ENCODE data around the gene ERVH48-1. TPM values are rescaled to one million over a fixed set of nuclear protein-coding genes. Genes with fewer than 3 reads are reported as not detected.
"Not testable (repeated sequence)": the region's sequence is repeated elsewhere in the genome, so short reads cannot be mapped to it uniquely, and the experiment has no call there.

The ERVH48-1 gene
- total RNA-seq, 4 donors from 2014 or later, result not detected

GRCh38 chr21:42878678-42878992 is 46.8 kb downstream of the ERVH48-1 start:
- in situ Hi-C loops (cut with MboI; ENCODE audit: low pct_ligation_motif_present in 1 of 4, low pct_unique_long_range_greater_than_20kb in 1 of 4, low sequenced_read_pairs in 3 of 4), result no loop called here
- H3K4me3 ChIP-seq, result peak overlapping the region; percentile 64 to 99 (median 96)
- intact Hi-C loops (cut with DNase I; ENCODE audit: low total_unique reads), result no loop called here
- no peaks in the 10 kb centered on the region for H3K9me3 ChIP-seq
- no peaks in the 10 kb centered on the region for H3K27me3 ChIP-seq
- TF ChIP-seq POLR2AphosphoS5 (IDR thresholded peaks at IDR 0.05) (no peak), EP300 (IDR thresholded peaks at IDR 0.05; ENCODE audit: low read depth) (no peak), POLR2A (IDR thresholded peaks at IDR 0.05) (no peak)
- TF ChIP-seq, protein P1, sequence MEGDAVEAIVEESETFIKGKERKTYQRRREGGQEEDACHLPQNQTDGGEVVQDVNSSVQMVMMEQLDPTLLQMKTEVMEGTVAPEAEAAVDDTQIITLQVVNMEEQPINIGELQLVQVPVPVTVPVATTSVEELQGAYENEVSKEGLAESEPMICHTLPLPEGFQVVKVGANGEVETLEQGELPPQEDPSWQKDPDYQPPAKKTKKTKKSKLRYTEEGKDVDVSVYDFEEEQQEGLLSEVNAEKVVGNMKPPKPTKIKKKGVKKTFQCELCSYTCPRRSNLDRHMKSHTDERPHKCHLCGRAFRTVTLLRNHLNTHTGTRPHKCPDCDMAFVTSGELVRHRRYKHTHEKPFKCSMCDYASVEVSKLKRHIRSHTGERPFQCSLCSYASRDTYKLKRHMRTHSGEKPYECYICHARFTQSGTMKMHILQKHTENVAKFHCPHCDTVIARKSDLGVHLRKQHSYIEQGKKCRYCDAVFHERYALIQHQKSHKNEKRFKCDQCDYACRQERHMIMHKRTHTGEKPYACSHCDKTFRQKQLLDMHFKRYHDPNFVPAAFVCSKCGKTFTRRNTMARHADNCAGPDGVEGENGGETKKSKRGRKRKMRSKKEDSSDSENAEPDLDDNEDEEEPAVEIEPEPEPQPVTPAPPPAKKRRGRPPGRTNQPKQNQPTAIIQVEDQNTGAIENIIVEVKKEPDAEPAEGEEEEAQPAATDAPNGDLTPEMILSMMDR (IDR thresholded peaks at IDR 0.05), result no peak
- WGBS, 2 donors (ENCODE audit: low coverage in 1 of 2), result 0% methylated on average over 15 of the region's 15 CpGs; no CpG with 5 or more reads in 1 of the 2 donors
- peaks cover 6 to 19% (median 12%) of the 10 kb centered on the region in 4 donors for H3K4me1 ChIP-seq
- DNase-seq, result no peak
- peak overlapping the region; percentile 83 to 99 (median 91) for H3K27ac ChIP-seq
- H3K36me3 ChIP-seq, result peaks cover 0 to 9% (median 1%) of the 10 kb centered on the region in 4 donors

- H3K4me3 ChIP-seq; H3K9me3 ChIP-seq; DNase-seq; H3K27ac ChIP-seq; in situ Hi-C loops (cut with MboI; ENCODE audit: low pct_ligation_motif_present in 1 of 4, low pct_unique_long_range_greater_than_20kb in 1 of 4, low sequenced_read_pairs in 3 of 4); intact Hi-C loops (cut with DNase I; ENCODE audit: low total_unique reads); H3K27me3 ChIP-seq: not testable (repeated sequence)
- Histone ChIP-seq H3K36me3 (peaks cover 0 to 32% (median 15%) of the 10 kb centered on the region in 4 donors), H3K4me1 (peaks cover 6 to 19% (median 12%) of the 10 kb centered on the region in 4 donors)
- WGBS, 2 donors (ENCODE audit: low coverage in 1 of 2), result 94 to 100% methylated on average over 3 to 10 of the region's 10 CpGs
Observed at GRCh38 chr21:42875811-42876210, 49.6 kb downstream of the ERVH48-1 start.

DNA sequence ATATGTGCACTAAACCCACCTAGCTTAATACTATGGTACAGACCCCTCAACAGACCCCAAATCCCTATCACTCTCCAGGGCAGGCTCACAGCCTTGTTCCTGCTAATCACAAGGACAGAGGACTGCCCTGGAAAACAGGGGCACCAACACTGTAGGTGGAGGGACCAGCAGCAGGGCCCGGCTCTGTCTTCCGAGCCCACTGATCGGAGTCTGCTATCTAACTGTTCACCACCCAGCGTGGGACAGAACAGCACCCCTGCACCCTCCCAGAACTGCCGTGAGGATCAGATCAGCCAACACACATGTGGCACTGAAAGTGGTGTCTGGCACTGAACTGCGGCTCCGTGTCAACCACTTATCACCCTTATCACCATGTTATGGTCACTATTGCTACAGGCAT is 52.3 kb downstream of the ERVH48-1 start:
- Histone ChIP-seq H3K9me3 (no peaks in the 10 kb centered on the region), H3K27me3 (no peaks in the 10 kb centered on the region), H3K36me3 (peaks cover 0 to 49% (median 15%) of the 10 kb centered on the region in 4 donors), H3K4me1 (peaks cover 1 to 8% (median 3%) of the 10 kb centered on the region in 4 donors), H3K4me3 (no peak overlapping the region), H3K27ac (no peak overlapping the region)
- 94% methylated on average over 7 of the region's 7 CpGs; no CpG with 5 or more reads in 1 of the 2 donors for WGBS, 2 donors (ENCODE audit: low coverage in 1 of 2)
- DNase-seq, result no peak
- in situ Hi-C loops (cut with MboI; ENCODE audit: low pct_ligation_motif_present in 1 of 4, low pct_unique_long_range_greater_than_20kb in 1 of 4, low sequenced_read_pairs in 3 of 4), result loop anchor here in 1 of 4 donors (25.0 kb wide), 1 partner anchor 111 kb away; no protein-coding TSS in a partner anchor
- TF ChIP-seq EP300 (IDR thresholded peaks at IDR 0.05; ENCODE audit: low read depth) (no peak), POLR2A (IDR thresholded peaks at IDR 0.05) (no peak), POLR2AphosphoS5 (IDR thresholded peaks at IDR 0.05) (no peak)
- TF ChIP-seq, protein P1 (IDR thresholded peaks at IDR 0.05), result no peak
- intact Hi-C loops (cut with DNase I; ENCODE audit: low total_unique reads), result no loop called here

DNA sequence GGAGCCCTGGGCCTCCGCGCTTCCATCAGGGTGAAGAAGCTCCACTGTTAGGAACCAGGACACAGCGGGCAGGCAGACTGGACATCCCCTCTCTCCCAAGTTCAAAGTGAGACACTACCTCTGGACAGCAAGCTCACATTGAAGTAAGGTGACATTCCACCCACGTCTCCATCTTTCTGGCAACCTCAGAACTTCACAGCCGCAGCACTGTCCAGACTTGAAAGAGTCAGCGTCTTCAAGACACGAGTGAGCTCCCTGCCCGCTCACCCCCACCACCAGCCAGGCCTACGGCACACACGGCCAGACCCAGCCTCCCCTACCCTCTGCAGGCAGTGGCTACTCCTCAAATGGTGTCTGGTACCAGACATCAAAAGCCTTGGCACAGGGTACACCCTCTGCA is 57.2 kb downstream of the ERVH48-1 start:
- Histone ChIP-seq H3K9me3 (no peaks in the 10 kb centered on the region), H3K4me3 (no peak overlapping the region), H3K36me3 (peaks cover 0 to 41% (median 11%) of the 10 kb centered on the region in 4 donors), H3K27me3 (no peaks in the 10 kb centered on the region), H3K4me1 (no peaks in the 10 kb centered on the region), H3K27ac (no peak overlapping the region)
- WGBS, 2 donors (ENCODE audit: low coverage in 1 of 2), result 92% methylated on average over 10 of the region's 10 CpGs; no CpG with 5 or more reads in 1 of the 2 donors
- no peak for TF ChIP-seq POLR2AphosphoS5 (IDR thresholded peaks at IDR 0.05)
- no peak for TF ChIP-seq POLR2A (IDR thresholded peaks at IDR 0.05)
- no peak for TF ChIP-seq EP300 (IDR thresholded peaks at IDR 0.05; ENCODE audit: low read depth)
- TF ChIP-seq, protein P1 (IDR thresholded peaks at IDR 0.05), result no peak
- no peak for DNase-seq
- in situ Hi-C loops (cut with MboI; ENCODE audit: low pct_ligation_motif_present in 1 of 4, low pct_unique_long_range_greater_than_20kb in 1 of 4, low sequenced_read_pairs in 3 of 4), result loop anchor here in 1 of 4 donors (25.0 kb wide), 1 partner anchor 106 kb away; no protein-coding TSS in a partner anchor
- intact Hi-C loops (cut with DNase I; ENCODE audit: low total_unique reads), result no loop called here

Small RNA genes lying within 50 kb of the gene (small RNA-seq; reads per million reads assigned to genes)
- 0 reads per million in 4 donors for gene MIR5692B

Other genes with a start within 250 kb of the ERVH48-1 start
- gene WDR4, start 46.1 kb downstream of the ERVH48-1 start, total RNA-seq, result 10 to 100 TPM in 2 of 4 donors, 1 to 10 TPM in 2; 6.6 to 22.7 (median 10.3) TPM
- 10 to 100 TPM; 45.6 to 82.8 (median 64.1) TPM for gene NDUFV3, start 32.3 kb downstream of the ERVH48-1 start, total RNA-seq
- gene PKNOX1, start 48.9 kb upstream of the ERVH48-1 start, total RNA-seq, result 100 to 1,000 TPM in 1 of 4 donors, 10 to 100 TPM in 2, 1 to 10 TPM in 1; 9.4 to 140 (median 25.1) TPM
- gene CBS, start 150.2 kb upstream of the ERVH48-1 start, total RNA-seq, result 10 to 100 TPM in 2 of 4 donors, 1 to 10 TPM in 1, under 1 TPM in 1; 0.40 to 24.3 (median 9.4) TPM
- gene U2AF1, start 181.9 kb upstream of the ERVH48-1 start, total RNA-seq, result 10 to 100 TPM; 34.8 to 62.8 (median 49.8) TPM
- not detected for gene CRYAA, start 243.4 kb upstream of the ERVH48-1 start, total RNA-seq

Measured in transverse colon (tissue), 4 donors.